CD14-positive monocyte (primary cell): ENCODE results near the gene CLTA. TPM values are rescaled to one million over a fixed set of nuclear protein-coding genes. Genes with fewer than 3 reads are reported as not detected.

Source experiments
- DNase-seq, 3 donors: peaks; one replicate each; pipeline ENCODE4 v3.0.0-alpha.2; 2011 to 2022
- H2AFZ ChIP-seq: 2 replicates; pipeline ENCODE4 v1.6.0; 2012; ENCODE audit warnings: mild to moderate bottlenecking, low read depth, low read length, inconsistent platforms; ENCODE audit not compliant: insufficient read depth, poor library complexity, severe bottlenecking
- H3K27ac ChIP-seq, 2 donors: 1 replicate in 1 of 2; 2 replicates in 1 of 2; pipeline ENCODE4 v1.5.1; 2012 to 2013; ENCODE audit warnings: low read length in 2 of 2, control low read depth in 1 of 2, inconsistent platforms in 1 of 2, low read depth in 1 of 2, mild to moderate bottlenecking in 1 of 2
- H3K27me3 ChIP-seq, 2 donors: one replicate each; pipeline versions ENCODE4 v1.6.0 to v1.6.1; 2011 to 2013; ENCODE audit warnings: low read length in 2 of 2; ENCODE audit not compliant: control insufficient read depth in 2 of 2, insufficient read depth in 2 of 2
- H3K36me3 ChIP-seq, 2 donors: replicated peaks in 1 of 2; 1 replicate in 1 of 2; 2 replicates in 1 of 2; pipeline versions ENCODE4 v1.5.1 to v1.6.1; 2012 to 2013; ENCODE audit warnings: low read length in 2 of 2, control low read depth in 1 of 2, inconsistent platforms in 1 of 2, mild to moderate bottlenecking in 1 of 2; ENCODE audit not compliant: insufficient read depth in 2 of 2, control insufficient read depth in 1 of 2
- H3K4me1 ChIP-seq, 2 donors: 1 replicate in 1 of 2; 2 replicates in 1 of 2; pipeline versions ENCODE4 v1.5.1 to v1.6.1; 2012 to 2013; ENCODE audit warnings: low read length in 2 of 2, control low read depth in 1 of 2, inconsistent platforms in 1 of 2, mild to moderate bottlenecking in 1 of 2, moderate library complexity in 1 of 2; ENCODE audit not compliant: insufficient read depth in 2 of 2, control insufficient read depth in 1 of 2
- H3K4me2 ChIP-seq: replicated peaks from 2 replicates; pipeline ENCODE3; 2012; ENCODE audit warnings: low read length, moderate library complexity, mild to moderate bottlenecking; ENCODE audit not compliant: poor library complexity, severe bottlenecking; ENCODE audit errors: extremely low read depth
- H3K4me3 ChIP-seq, 3 experiments: fragments of 200-600 bp in 1 of 3; sonication (generic) in 1 of 3; replicated peaks in 1 of 3; 1 replicate in 2 of 3; 2 replicates in 1 of 3; pipeline ENCODE4 v1.5.1; 2011 to 2013; ENCODE audit warnings: low read length in 3 of 3, mild to moderate bottlenecking in 3 of 3, control low read depth in 2 of 3, low read depth in 2 of 3, inconsistent platforms in 1 of 3, moderate library complexity in 1 of 3
- H3K79me2 ChIP-seq: 2 replicates; pipeline ENCODE4 v1.6.0; 2012; ENCODE audit warnings: mild to moderate bottlenecking, control low read depth, inconsistent platforms, low read length, moderate library complexity; ENCODE audit not compliant: insufficient read depth
- H3K9ac ChIP-seq: 2 replicates; pipeline ENCODE4 v1.6.0; 2017; ENCODE audit warnings: low read length, mild to moderate bottlenecking; ENCODE audit not compliant: insufficient read depth, poor library complexity, severe bottlenecking
- H3K9me3 ChIP-seq, 2 donors: replicated peaks in 1 of 2; 1 replicate in 1 of 2; 2 replicates in 1 of 2; pipeline versions ENCODE4 v1.5.1 to v1.6.1; 2012 to 2013; ENCODE audit warnings: low read length in 2 of 2, control low read depth in 1 of 2; ENCODE audit not compliant: control insufficient read depth in 1 of 2, insufficient read depth in 1 of 2
- H4K20me1 ChIP-seq: 2 replicates; pipeline ENCODE4 v1.6.0; 2012; ENCODE audit warnings: mild to moderate bottlenecking, low read length, control low read depth, moderate library complexity; ENCODE audit not compliant: insufficient read depth
- H3K27ac Mint-ChIP-seq, 7 donors: one replicate each; pipeline ENCODE4 v1.8.0; 2020; ENCODE audit warnings: mild to moderate bottlenecking in 7 of 7, mixed read lengths in 7 of 7, moderate library complexity in 6 of 7, inconsistent platforms in 2 of 7
- H3K27me3 Mint-ChIP-seq, 3 donors: one replicate each; pipeline ENCODE4 v1.8.0; 2021 to 2022; ENCODE audit warnings: low read depth in 3 of 3, mild to moderate bottlenecking in 3 of 3, mixed read lengths in 3 of 3, moderate library complexity in 3 of 3, inconsistent platforms in 1 of 3
- H3K36me3 Mint-ChIP-seq, 2 donors: one replicate each; pipeline ENCODE4 v1.8.0; 2020; ENCODE audit warnings: mixed read lengths in 2 of 2, inconsistent platforms in 1 of 2, mild to moderate bottlenecking in 1 of 2
- H3K4me1 Mint-ChIP-seq: one replicate; pipeline ENCODE4 v1.8.0; 2020; ENCODE audit warnings: mild to moderate bottlenecking, mixed read lengths
- H3K4me3 Mint-ChIP-seq, 2 donors: one replicate each; pipeline ENCODE4 v1.8.0; 2020; ENCODE audit warnings: mild to moderate bottlenecking in 2 of 2, mixed read lengths in 2 of 2, moderate library complexity in 1 of 2
- H3K9me3 Mint-ChIP-seq, 7 donors: one replicate each; pipeline ENCODE4 v1.8.0; 2020 to 2022; ENCODE audit warnings: mixed read lengths in 7 of 7, mild to moderate bottlenecking in 6 of 7, moderate library complexity in 6 of 7, inconsistent platforms in 2 of 7
- CTCF ChIP-seq: fragments of 200-600 bp; IDR thresholded peaks from one replicate; pipeline ENCODE4 v1.8.0; 2022; ENCODE audit warnings: antibody characterized with exemption, mild to moderate bottlenecking
- WGBS: methylation state at CpG from one replicate; pipeline ENCODE4 v1.1.5; 2013; ENCODE audit warnings: missing lambda C conversion rate; ENCODE audit not compliant: insufficient coverage; 5-methylcytosine and 5-hydroxymethylcytosine counted together
- intact Hi-C, 2 donors: fragments of 100-400 bp; cut with micrococcal nuclease; formaldehyde crosslinking; loops; one replicate each; pipeline versions ENCODE4 v1.15.0 to v1.15.1; 2023
- polyA plus RNA-seq, 3 donors: library from polyadenylated mRNA; depleted of rRNA in 1 of 3; unstranded in 2 of 3; stranded (reverse) in 1 of 3; fragments of 300-500 nt in 2 of 3; fragments of >200 nt in 1 of 3; fragmentation: Illumina TruSeq in 2 of 3; gene quantifications; 1 replicate in 2 of 3; 2 replicates in 1 of 3; pipeline ENCODE4 v1.2.3, GENCODE V29; 2012 to 2021

Gene CLTA
- polyA plus RNA-seq, 3 donors, result 85.6 to 262 (median 225) TPM

GRCh38 chr9:36147441-36148175 lies 43.1 kb upstream of the CLTA start:
- H3K4me3 ChIP-seq, result peak overlapping the region in 1 of 3 experiments; percentile 39
- no peaks in the 10 kb centered on the region for H3K27me3 ChIP-seq
- Mint-ChIP-seq H3K4me3 (no peak overlapping the region), H3K4me1 (peaks cover 96% of the 10 kb centered on the region), H3K9me3 (peaks cover 0 to 3% (median 1%) of the 10 kb centered on the region in 7 donors), H3K27me3 (peaks cover 0 to 3% (median 0%) of the 10 kb centered on the region in 3 donors), H3K27ac (peak overlapping the region; percentile 89 to 100 (median 100)), H3K36me3 (peaks cover 72 to 90% of the 10 kb centered on the region in 2 donors)
- H3K4me1 ChIP-seq, result peaks cover 100% of the 10 kb centered on the region in 2 donors
- peaks cover 57% of the 10 kb centered on the region for H4K20me1 ChIP-seq
- WGBS, result 78% methylated on average over 13 of the region's 14 CpGs
- H3K27ac ChIP-seq, result peak overlapping the region; percentile 97 to 99
- peaks cover 71% of the 10 kb centered on the region for H3K79me2 ChIP-seq
- no peak overlapping the region for H3K9ac ChIP-seq
- DNase-seq, result no peak
- peaks cover 0 to 3% of the 10 kb centered on the region in 2 donors for H3K9me3 ChIP-seq
- intact Hi-C loops, result no loop called here
- peaks cover 32 to 64% of the 10 kb centered on the region in 2 donors for H3K36me3 ChIP-seq
- peak overlapping the region; percentile 5 for H3K4me2 ChIP-seq
- TF ChIP-seq CTCF, result no peak
- no peak overlapping the region for H2AFZ ChIP-seq

- peaks cover 0 to 3% of the 10 kb centered on the region in 2 donors for H3K9me3 ChIP-seq
- no peaks in the 10 kb centered on the region for H3K27me3 ChIP-seq
- H4K20me1 ChIP-seq, result peaks cover 48% of the 10 kb centered on the region
- H3K36me3 ChIP-seq, result peaks cover 34 to 61% of the 10 kb centered on the region in 2 donors
- Mint-ChIP-seq H3K27ac (peak overlapping the region; percentile 89 to 100 (median 100)), H3K4me1 (peaks cover 93% of the 10 kb centered on the region), H3K4me3 (peak overlapping the region in 1 of 2 donors; percentile 15), H3K27me3 (peaks cover 0 to 3% (median 0%) of the 10 kb centered on the region in 3 donors), H3K36me3 (peaks cover 70 to 91% of the 10 kb centered on the region in 2 donors), H3K9me3 (peaks cover 0 to 3% (median 1%) of the 10 kb centered on the region in 7 donors)
- 68% methylated on average over 7 of the region's 14 CpGs for WGBS
- DNase-seq, result peak; percentile 94 to 97 (median 96)
- no peak overlapping the region for H3K9ac ChIP-seq
- peak overlapping the region; percentile 97 to 99 for H3K27ac ChIP-seq
- intact Hi-C loops, result no loop called here
- peaks cover 100% of the 10 kb centered on the region in 2 donors for H3K4me1 ChIP-seq
- TF ChIP-seq CTCF, result no peak
- peak overlapping the region in 1 of 3 experiments; percentile 39 for H3K4me3 ChIP-seq
- H3K4me2 ChIP-seq, result peak overlapping the region; percentile 47
- H2AFZ ChIP-seq, result no peak overlapping the region
- H3K79me2 ChIP-seq, result peaks cover 71% of the 10 kb centered on the region
Measured at GRCh38 chr9:36148311-36149051, 42.2 kb upstream of the CLTA start.
